NCI-H226 (cell line): Measurements from ENCODE around the gene DNAJB6.

Experiments used
- DNase-seq: peaks from one replicate; pipeline ENCODE4 v3.0.0-alpha.2; 2015

The DNAJB6 gene

DNA sequence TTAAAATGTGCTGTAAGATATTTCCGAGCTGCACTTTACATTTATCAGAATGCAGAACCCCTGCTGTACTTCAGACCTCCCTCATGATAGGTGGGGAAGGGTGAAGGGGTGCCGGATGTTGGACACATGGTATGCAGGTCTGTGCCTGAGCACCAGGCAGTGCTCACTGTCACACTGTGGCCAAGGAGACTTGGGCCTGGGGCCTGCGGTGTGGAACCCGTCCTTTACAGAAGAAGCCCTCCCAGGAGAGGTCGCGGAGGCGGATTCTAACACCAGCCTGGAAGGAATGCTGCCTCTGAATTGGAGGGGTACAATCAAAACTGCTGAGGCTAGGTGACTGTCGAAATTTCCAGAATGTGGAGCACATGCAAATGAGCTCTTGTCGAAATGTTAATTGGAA is 34.5 kb downstream of the DNAJB6 start:
- DNase-seq, result no peak

DNA sequence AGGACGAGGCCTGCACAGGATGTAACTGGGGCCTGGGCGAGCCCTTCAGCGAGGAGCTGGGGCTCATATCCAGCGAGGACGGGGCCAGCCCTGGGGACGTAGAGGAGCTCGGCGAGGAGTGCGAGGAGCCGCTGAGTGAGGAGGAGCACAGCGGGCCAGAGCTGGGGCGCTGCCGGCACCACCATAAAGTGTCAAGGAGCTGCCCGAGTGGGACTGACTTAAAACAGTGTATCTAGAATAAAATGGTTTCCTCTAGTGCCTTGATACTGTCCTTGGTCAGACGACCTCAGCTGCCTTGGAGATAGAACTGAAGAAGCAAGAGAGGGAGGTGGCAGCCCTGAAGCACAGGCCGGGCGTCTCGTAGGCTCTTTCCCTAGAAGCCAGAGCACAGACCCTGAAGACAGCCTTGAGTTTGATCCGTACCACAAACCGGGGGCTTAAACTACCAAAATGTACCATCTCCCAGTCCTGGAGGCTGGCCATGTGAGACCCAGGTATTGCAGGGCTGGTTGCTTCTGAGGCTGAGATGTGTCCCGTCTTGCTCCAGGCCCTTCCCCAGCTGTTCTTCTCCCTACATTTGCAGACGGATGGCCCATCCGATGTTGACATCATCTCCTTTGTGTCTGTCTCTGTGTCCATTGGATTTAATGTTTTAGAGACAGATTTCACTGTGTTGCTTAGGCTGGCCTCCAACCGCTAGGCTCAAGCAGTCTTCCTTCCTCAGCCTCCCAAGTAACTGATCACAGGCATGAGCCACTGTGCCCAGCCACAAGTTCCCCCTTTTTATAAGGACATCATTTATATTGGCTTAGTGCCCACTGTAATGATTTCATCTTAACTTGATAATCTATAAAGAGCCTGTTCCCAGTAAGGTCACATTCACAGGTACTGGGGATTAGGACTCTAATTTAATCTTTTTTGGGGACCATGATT is 35.8 kb downstream of the DNAJB6 start:
- DNase-seq, result no peak

DNA sequence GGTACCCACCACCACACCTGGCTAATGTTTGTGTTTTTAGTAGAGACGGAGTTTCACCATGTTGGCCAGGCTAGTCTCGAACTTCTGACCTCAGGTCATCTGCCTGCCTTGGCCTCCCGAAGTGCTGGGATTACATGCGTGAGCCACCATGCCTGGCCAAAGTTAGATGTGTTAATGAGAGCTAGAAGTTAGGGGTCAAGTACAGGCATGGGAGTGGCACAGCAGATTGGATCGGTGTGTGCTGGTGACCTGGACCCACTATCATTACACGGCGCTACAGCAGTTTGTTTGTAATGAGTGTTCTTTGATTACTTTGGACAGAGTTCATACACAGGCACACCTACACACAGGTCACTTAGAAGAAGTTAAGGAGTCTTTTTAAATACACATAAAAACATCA is 36.7 kb downstream of the DNAJB6 start:
- DNase-seq, result no peak

DNA sequence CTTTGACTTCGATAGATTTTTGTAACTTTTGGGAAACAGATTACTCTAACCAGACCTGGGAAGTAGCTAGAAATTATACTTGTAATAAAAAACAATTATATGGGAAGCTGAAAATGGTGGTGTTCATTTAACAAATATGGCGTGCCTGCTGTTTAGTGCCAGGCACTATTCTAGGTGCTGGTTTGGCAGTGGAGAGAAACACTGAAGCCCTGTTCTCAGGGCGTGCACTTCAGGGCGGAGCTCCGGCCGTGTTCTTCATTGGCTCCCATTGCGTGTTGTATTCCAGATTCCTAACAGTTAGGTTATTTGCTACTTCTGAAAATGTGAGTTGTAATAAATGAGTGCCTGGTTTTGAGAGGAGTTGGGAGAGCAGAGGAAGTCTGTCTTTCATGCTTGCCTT is 38.6 kb downstream of the DNAJB6 start:
- no peak for DNase-seq

DNA sequence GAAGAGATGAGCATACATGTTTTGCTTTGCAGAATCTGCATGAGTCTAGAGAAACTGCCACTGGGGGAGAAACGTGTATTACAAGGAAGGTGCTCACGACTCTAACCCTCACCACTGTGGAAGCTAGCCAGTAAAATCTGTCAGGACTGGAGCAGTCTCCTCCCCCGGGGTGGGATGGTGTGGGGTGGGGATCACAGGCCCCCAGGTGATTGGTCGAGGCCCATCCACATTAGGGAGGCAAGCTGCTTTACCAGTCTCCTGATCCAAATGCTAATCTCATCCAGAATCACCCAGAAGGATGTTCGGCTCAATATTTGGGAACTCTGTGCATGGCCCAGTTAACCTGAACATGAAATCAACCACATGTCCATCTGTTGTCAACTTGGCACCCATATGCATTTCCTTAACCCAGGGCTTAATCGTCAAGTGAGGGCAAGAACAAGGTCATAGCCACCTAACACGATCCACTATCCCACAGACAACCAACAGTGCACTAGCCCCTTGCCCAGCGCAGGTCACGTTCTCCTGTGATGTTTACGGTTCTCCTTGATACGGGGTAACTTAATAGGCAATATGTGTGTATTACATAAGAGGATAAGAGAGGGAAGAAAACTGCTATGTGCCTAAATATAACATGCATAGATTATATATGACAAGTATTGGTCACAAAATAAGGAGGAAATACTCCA is 40.8 kb downstream of the DNAJB6 start:
- no peak for DNase-seq

DNA sequence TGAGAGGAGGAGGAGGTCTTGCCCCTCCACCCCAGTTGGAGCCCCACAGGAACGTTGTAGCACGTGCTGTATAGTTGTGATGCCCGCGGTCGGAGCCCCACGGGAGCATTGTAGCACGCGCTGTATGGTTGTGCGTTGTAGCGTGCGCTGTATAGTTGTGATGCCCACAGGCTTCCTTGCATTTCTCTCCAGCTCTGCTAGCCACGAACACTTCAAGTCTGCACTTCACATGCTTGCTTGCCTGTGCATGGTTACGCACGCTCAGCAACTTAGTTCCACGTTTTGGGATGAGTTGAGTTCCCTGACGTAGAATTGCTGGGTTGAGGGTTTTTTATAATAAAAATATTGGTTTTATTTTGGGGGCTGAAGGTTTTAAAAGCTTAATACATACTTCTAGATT is 41.6 kb downstream of the DNAJB6 start:
- no peak for DNase-seq

DNA sequence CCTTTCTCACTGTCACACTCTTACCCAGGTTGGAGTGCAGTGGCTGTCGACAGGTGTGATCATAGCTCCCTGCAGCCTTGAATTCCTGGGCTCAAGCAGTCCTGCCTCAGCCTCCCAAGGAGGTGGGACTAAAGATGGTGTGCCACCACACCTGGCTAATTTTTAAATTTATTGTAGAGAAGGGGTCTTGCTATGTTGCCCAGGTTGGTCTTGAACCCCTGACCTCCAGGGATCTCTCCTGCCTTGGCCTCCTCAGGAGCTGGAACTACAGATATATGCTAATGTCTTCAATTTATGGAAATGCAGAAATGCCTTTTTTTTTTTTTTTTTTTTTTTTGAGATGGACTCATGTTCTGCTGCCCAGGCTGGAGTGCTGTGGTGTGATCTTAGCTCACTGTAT is 42.7 kb downstream of the DNAJB6 start:
- DNase-seq, result no peak

DNA sequence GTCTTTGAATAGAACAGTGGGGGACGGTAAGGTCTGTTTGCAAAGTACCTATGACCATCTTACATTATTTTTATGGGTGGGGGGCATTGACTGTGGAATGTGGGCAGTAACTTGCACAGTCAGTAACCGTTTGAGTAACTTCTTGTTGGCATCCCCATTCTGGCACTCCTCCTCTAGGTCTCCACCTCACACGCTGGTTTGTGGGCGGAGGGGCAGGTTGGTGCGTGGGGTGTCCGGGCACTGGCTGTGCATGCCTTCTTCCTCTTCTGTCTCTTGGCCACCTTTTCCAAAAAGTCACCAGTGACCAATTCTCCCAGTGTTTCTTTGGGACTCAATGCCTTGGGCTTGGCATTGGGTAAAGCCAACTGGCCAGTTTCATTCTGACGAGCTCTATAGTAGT is 43.6 kb downstream of the DNAJB6 start:
- no peak for DNase-seq

DNA sequence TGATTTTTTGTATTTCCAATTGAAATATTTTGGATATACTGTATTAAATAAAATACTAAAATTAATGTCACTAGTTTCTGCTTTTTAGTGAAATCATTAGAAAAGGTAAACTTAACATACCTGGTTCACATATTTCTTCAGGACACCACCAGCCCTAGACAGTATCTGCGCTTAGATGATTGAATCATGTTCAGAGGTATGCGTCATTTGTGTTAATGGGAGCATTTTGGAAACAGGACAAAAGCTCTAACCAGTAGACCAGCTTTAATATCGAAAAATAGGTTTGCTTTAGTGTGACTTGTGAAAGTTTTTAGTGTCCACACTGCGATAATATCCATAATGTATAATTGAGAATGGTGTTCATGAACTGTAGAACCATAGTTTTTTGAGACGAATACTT is 47.1 kb downstream of the DNAJB6 start:
- no peak for DNase-seq

DNA sequence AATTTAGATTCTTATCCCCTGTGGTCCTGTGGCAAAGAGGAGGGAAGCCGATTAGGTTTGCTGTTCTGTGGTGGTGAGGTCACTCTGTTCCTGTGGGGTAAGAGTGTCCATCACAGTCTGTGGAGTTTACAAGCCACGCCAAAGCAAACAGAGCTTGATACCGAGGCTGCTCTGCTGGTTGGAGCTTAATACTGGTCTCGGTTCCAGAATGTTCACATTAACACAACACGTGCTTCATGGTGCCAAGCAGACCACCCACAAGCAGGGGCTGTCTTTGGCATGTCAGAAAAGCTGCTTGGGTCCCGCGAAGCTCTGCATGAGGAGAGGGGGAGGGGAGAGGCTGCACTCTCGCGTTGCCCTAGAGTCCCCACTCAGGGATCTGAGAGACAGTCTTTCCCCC is 47.5 kb downstream of the DNAJB6 start:
- no peak for DNase-seq

DNA sequence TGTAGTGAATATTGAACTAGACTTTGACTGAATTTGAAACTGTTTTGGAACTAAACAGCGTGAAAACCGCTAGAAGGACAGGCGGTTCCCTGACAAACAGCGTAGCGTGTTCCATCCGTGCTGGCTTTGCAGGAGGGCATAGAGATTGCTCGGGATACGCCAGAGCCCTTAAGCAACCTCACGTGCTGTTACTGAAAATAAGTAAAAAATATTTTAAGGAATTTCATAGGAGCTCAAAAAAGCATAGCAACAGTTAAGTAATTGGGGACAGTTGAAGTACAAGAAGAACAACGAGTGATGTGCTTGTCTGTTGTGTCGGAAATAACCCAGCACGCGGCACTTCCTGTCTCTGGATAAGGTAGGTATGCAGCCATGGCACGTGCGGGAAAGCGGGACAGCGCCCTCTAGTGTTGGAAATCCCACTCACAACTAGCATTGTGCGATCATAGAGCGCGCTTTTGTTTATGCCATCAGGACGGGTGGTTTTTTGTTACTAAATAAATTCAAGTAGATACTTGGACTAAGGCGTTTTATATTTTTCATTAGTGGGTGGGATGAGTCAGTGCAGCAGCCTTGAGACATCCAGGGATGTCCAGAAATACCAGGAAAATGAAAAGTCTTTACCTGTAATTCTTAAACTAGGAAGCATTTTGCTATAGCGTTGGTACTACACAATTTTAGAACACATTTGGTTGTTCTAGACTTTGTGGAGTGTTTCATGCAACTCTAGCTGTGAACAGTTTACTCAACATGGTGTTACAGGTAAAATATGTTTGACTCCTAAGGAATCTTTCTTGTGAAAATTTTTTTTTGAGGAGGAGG is 50.4 kb downstream of the DNAJB6 start:
- DNase-seq, result peak; percentile 64

DNA sequence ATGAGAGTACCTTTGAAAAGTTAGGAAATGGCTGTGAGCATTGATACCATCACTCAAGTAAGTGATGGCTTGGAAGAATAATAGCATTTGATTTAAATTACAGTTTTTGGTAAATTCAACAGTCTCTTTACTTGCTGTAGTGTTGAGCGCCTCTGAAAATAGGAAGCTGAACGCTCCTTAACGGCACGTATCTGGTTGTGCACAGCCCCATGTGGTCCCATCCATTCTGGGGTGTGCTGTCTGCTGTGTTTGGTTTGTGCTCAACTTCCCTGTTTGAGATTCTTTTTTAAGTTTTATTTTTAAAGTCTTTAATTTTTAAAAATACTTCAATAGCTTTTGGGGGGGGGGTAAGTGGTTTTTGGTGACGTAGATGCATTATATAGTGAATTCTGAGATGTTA is 51.5 kb downstream of the DNAJB6 start:
- no peak for DNase-seq

DNA sequence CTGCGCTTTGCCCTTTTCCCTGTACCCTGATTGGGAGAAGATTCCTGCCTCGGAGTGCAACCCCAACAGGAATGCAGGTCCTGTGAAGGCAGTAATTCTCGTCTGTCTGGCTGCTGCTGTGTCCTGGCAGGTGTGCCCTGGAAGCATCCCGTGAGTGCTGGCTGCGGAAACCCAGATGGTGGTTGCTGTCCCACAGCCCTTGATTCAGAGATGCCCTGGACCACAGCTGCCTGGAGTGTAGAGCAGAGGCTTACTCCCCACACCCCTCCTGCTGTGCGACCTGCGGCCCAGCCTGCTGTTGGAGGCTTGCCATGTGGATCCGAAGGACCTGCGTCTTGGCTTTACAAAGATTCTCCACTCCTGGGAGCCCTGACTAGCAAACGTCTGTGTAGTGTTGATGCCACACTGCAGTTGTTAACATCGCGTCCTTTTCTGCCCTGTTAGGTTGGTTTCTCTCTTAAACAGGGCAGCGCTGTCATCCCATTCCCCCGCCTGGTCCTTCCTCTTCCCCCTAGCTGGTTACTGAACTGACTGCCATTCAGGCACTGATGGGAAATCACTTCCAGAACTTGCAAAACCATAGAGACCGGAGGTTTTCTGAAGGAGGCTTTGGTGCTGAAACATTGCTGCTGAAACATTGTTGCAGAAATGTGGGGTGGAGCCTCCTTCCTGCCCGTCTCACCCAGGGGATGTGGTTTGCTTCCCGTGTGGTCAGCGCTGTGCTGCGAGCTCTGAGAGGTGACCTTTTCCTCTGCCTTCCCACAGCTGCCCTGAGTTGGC is 53.3 kb downstream of the DNAJB6 start:
- no peak for DNase-seq

DNA sequence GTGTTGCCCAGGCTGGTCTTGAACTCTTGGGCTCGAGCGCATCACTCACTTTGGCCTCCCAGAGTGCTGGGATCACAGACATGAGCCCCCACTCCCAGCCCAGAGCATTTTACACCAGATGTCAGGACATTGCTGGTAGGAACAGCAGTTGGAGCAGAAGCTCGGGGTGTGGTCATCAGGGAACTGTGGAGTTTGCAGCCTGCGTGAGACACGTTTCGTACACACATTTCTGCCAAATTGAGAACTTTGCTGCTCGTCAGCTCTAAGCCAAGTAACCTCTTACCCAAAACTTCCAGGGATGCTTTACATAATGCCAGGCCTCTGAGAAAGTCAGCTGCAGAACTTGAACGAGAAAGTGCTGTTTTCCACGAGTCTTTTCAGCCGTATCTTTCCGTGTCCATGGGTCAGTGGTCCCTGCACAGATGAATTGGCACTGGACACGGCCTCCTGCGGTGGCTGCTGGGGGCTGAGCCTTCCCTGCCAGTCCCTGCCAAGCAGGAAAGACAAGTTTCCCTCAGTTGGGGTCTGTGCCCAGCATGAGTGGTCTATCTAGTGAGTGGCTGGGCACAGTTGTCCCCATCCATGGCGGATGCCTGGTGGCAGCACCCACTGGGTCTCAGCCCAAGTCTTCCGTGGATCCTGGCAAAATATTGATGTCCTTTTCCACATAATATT is 54.4 kb downstream of the DNAJB6 start:
- DNase-seq, result no peak

DNA sequence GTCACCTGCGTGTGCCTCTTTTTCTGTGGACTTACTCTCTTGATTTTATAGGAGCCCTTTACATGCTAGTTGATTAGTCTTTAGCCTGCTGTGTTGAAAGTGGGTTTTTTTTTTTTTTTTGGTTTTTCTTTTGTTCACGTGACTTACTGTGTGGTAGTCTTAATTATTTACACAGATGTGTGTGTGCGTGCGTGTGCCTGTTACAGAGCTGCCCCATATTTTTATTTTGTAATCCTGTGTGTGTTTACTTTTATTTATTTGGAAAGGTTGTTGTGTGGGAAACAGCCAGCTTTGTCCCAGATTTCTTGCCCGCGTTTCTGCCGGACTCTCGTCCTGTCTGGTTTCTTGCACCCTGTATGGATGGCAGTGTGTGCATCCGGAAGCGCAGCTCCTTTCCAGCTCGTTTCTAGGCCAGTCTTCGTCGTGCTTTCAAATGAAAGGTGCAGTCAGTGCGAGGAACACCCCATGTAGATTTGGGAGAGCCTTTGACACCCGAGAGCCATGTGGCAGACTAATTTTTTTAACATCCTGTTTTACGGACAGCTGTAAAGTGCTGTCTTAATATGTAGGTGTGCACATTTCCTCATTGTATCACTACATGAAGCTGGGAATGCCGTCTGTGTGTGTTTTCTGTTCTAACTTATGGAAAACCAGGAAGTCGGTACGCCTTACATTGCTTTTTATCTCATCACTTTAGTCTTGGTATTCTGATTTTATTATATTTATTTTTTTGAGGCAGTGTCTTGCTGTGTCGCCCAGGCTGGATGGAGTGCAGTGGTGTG is 55.6 kb downstream of the DNAJB6 start:
- no peak for DNase-seq

DNA sequence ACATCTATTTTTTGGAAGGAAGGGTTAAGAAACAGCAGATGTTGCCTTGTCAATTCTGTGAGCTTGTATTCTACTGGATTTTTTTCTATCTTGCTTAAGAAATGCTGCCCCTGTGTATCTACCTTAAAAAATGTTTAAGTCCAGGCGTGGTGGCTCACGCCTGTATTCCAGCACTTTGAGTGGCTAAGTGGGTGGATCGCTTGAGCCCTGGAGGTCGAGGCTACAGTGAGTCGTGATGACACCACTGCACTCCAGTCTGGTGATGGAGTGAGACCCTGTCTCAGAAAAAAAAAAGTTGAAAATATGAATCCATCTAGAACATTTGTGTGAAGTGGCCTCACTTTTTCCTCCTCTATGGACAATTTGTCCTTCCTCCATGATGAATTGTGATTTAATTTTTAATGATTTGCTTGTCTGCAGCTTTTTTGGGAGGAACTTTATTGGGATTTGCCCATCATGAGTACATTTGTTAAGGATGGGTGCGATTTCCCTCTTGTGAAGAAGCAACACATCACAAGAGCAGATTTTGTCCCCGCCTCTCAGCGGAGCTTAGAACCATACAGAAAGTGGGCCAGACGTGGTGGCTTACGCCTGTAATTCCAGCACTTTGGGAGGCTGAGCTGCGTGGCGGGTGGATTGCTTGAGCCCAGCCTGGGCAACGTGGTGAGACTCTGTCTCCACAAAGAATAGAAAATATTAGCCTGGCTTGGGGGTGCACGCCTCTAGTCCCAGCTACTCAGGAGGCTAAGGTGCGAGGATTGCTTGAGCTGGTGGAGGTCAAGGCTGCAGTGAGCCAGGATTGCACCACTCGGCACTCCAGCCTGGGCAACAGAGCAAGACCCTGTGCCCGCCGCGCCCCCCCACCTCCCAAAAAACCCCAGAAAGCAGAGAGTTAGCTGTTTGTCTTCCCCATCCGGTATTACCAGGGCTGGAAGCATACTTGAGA is 57.7 kb downstream of the DNAJB6 start:
- peak; percentile 39 for DNase-seq

DNA sequence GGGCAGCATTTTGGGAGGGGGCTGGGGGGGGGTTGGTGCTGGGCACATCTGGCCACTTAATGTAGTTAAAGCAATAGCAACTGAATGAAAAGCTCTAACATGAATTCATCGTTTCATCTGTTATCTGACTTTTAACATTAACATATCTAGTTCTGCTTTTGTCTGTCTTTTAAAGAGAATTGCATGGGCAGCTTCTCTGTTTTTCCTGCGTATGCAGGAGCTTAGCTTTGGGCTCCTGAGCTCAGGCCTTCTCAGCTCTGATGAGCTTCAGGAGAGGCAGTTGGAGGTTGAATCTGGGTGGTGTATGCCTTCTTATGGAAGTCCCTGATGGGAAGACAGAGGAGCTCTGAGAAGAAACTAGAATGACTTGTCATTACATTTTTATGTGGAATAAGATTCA is 58.4 kb downstream of the DNAJB6 start:
- DNase-seq, result no peak

DNA sequence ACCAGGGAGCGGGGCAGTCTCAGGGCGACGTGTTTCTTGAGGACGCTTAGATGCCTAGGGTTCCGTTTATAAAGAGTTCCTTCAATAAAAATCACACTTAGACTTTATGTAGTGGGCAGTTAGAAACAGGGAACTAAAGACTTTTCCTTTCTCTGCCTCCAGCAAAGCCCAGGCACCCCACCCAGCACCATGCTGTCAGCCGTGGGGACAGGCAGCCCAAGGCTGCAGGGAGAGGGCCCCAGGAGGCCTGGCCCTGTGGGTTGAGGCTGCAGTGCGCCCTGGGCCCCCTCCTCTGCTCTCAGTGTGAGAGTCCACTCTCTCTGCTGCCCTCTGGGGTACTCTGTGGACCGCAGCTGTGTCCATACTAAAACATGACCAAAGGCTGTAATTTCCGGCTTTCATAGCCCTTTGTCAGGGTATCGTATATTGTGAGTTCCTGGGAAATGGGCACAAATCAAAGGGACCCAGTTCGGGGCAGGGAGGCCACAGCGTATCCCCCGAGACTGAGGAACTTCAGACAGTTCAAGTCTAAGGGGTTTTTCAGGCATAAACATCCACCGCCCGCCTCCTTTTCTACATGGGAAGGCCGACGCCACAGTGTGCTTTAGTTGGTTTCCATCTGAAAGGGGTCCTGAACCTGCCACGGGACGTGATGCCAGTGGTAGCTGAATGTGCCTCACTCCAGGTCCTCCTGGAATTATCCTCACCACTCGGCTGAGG is 59.7 kb downstream of the DNAJB6 start:
- DNase-seq, result no peak

DNA sequence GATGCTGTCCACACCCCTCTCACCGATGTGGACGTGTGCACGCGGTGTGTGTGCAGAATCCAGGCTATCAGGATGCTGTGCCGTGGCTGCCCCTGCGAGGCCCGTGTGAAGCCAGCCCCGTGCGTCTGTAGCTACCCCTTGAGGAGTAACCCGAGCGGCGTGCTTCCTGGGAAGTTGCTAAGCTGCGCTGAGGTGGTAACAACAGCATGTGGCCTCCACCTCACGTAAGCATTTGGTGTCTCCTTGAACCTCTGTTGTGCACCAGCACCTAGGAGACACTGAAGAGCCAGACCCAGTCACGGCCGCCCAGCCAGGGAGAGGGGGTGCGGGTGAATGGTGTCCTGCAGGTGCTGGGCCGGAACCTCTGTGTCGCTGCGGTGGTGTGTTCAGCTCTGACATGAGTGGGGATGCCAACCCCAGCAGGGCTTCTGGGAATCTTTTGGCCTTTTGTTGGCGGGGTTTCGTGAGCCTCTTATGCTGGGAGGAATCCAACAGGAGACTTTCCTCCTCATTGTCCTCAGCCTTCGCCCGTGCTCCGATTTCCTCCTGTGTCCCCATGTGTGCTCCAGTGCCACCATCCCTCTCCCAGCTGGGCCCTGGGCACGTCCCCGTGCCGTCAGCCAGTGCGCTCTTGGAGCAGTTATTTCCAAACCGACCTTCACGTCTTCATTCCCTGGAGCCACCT is 60.4 kb downstream of the DNAJB6 start:
- DNase-seq, result no peak
